HG03469 (cell line): Measurements from ENCODE around the gene TCP11.
"Not testable (repeated sequence)": the region's sequence is repeated elsewhere in the genome, so short reads cannot be mapped to it uniquely, and the experiment has no call there.

ENCODE experiments used
- ATAC-seq: cut with Tn5 transposase; IDR thresholded peaks from one replicate; pipeline ENCODE4 v1.9.1; 2021; ENCODE audit warnings: mild to moderate bottlenecking, moderate library complexity, moderate number of reproducible peaks; ENCODE audit not compliant: unreplicated experiment

TCP11 gene

DNA sequence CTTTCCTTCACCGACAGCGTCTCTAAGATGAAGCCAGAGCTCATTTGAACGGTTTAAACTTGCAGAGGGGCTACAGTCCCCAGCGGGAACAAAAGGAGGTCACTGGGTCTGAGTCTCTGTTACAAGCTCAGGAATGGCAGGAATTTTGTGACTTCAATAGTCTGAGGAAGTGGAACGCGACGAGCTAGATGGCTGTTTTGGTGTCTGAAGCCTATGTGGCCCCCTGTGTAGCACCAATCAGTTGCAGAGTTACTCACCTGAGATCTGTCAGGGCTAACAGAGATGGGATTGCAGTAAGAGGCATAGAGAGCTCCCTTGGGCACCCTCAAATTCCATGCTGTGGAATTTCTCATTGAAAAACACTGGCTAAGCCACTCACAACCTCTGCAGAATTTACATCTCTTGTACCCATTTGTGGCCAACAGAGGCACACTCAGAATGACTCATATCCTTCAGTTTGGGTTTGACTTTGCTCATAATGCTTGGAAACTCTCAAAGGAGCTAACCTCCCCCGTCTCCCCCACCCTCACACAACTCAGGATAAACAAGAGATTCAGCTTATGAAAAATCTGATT lies 7.1 kb upstream of the TCP11 start:
- no peak for ATAC-seq

DNA sequence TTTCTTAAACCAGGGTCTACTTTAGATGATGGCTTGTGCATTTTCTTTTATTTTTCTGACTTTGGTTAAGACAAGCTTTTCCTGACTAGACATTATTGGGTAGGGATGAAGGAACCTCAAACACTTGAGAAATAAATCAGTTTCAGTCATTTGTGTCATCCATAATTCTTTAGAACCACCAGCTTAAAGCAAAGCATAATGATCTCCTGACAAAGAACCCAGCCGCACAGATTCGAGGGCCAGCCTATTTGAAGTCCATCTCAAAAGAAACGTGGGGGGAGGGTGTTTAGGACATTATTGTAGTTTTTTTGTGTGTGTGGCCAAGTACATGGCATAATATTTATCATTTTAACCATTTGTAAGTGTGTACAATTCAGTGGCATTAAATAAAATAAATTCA lies 6.3 kb upstream of the TCP11 start:
- ATAC-seq, result no peak

DNA sequence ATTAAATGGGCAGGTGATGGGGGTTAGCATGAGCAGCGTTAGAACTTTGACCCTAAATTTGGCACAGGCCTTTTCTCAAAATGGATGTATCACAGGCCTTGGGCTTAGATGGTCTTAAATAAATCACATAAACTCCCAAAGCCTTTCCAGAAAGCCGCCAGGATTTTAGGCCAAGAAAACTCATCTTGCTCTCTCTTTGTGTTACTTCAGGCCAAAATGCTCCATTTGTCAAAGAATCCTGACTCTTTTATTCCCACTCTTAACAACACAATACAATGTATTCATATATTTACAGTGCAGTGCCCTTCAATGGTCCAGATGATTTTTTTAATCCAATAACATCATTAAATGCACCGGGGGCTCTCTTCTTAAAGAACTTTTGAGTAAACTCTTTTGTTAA lies 5.9 kb upstream of the TCP11 start:
- ATAC-seq, result no peak

DNA sequence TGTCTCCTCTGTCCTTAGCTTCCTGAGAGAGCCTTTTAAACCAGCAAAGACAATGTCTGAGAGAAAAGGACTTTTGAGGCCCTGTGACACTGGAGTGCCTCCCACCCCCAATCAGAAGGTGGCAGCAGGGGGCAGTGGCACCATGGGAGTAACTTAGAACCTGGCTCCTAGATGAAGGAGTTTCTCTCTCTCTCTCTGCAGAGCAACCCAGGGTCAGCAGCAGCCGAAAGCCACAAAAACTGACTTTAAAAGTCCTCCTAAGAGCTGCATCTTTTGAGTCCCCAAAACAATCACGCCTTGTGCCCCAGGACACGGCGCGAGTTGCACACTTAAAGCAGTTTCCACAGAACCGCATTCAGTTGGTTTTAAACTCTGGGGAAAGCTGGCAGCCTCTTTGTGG lies 5.3 kb upstream of the TCP11 start:
- ATAC-seq, result no peak

DNA sequence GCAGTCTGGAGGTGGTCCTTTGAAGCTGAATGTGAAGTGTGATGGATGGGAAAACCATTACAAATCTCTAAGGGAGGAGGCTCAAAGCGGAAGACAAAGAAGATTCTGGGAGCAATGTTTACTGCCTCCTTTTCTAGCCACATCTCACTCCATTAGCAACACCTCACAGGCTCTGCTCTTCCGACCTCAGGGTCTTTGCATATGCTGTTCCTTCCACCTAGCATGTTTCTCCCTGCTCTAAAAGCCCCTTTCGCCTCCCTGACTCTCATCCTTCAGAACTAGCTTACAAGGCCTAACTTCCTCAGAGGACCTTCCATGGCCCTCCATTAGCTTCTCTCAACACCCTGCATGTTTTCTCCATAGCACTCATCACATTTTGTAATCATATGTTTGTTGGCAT lies 4.6 kb upstream of the TCP11 start:
- no peak for ATAC-seq

DNA sequence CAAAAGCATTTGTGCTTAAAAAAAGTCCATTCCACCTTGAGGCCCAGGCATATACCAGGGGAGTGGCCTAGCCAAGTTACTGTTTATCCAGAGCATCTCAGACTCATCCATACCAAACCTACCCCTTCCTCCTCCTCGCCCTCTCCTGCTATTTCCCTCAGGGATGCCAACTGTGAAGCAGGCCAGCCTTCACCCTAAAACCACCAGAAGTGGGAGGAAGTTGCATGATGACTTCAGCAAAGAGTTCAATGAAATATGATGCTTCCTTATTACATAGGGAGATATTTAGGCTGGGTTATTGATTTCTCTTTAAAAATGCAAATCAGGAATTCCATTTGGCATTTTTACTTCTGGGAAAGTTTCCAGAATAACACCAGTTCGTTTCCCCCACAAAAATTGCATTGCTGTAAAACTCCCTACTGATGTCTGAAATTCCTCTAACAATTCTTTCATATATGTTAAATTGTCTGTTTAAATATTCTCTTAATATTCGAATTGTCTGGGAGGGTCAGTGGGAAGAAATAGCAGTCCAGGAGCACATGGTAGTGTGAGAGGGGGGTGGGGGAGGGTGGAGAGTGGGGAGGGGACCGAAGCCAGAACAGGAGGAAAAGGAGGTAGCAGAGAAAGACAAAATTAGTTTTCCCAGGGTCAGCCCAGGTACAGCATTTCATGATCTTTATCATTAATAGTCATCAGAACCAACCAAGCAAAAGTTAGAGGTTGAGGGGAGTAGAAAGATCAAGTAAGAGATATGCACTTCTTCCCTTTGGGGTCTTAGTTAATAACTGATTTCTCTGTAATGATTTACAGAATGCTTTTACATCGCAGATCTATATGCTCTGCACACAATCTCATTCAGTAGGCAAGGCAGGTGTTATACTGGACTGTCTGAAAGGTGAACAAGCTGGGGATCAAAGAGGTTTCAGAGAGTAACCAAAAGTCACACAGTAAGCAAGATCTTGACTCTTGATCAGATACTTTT lies 1.7 kb upstream of the TCP11 start:
- ATAC-seq, result no peak

DNA sequence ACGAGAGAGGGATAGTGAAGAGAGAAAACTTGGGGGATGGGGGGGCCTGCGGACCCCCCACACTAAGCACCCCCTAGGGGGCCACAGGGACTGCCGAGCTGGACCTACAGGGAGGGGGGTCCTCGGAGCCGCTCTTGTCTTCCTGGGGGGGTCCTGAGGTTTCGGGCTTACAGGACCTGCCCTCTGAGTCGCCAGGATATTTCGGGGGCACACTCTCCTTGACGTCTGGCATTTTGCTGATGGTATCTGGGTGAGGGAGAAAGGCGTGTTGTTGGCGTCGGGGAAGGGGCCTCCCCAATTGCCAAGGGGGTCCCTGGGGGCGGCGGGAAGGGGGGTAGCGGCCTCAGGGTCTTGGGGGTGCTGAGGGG lies 516 bp downstream of the TCP11 start:
- no peak for ATAC-seq

DNA sequence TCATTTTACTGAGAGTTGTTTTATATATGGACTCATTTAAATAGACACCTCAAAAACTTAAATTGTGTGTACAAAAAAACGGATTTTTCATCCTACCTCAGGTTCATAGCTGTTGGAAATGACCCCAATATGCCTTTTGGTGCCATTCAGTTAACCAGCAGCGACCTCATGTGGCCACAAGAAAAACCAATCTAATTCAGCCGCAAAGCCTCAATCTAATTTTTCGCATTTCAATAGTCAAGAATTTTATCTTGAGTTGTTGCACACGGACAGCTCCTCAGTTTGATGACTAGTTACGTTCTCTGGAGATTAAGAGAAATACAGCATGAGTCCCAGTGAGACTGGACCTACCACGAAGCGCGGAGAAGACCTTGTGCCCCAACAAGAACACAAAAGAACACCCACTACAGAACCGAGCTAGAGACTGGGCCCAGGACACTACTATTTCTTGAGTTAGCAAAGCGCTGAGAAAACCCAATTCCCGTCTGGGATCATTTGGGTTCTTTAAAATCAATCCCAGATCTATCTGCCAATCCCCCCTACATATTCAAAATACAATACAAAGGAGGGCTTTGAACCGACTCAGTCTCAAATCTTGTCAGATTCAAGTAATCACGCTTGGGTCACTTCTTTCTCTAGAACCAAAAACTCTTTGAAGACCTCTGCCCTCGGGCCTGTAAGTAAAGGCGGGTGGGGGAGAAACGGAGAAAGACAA lies 1.1 kb downstream of the TCP11 start:
- no peak for ATAC-seq

DNA sequence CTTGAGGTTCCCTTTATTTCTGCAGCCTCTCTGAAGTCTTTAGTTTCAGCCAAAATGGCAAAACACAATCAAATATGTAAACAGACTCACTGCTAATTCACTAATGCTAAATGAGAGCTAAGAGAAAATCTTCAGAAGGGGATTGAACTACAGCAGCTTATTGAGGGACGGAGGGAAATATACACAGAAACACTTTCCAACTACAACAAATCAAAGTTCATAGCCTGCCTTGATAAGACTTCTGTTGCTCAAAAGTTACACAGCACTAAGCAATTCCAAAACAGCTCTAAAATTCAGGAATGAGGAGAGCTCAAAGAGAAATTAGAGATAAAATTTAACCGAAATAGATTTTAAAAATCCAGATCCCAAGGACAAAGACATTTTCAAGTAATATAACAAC lies 1.7 kb downstream of the TCP11 start:
- no peak for ATAC-seq

DNA sequence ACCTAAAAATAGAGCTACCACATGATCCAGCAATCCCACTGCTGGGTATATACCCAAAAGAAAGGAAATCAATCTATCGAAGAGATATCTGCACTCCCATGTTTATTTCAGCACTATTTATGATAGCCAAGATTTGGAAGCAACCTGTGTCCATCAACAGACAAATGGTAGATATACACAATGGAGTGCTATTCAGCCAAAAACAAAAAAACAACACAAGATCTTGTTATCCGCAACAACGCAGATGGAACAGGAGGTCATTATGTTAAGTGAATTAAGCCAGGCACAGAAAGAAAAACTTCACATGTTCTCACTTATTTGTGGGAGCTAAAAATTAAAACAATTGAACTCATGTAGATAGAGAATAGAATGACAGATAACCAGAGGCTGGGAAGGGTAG lies 2.9 kb downstream of the TCP11 start:
- not testable (repeated sequence) for ATAC-seq

DNA sequence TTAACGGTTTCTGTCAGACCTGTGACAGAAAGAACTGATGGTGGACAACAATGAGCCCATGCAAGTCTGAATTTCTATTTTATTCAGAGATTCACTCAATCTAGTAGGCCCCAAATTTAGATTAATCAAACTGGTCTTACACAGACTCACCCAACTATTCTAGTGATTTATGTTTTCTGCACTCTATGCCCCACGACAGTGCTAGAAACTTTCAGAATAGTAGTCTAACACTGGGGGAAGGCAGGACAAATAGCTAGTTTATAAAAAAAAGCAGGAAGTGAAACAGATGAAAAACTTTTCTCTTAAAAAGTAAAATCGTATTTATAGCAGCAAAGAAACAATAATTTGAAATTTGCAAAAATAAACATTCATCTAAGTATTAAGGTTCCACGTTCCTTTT lies 5.0 kb downstream of the TCP11 start:
- ATAC-seq, result no peak

DNA sequence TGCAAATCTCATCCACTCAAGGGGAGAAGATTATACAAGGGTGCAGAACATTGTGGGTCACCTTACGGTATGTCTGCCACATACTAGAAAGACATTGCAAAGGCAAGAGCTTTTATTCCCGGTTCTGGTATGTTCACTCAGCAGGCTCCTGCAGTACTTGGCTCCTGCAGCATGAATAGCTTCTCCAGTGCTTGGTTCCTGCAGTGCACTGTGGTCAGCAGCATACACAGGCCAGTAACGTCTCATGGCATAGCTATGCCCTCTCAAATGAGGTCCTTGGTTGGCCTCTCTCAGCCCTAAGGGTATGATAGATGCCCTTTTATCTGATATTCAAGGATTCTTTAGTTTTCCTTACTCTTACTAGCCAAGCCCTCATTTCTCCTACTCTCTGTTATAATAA lies 12.6 kb downstream of the TCP11 start:
- ATAC-seq, result no peak

DNA sequence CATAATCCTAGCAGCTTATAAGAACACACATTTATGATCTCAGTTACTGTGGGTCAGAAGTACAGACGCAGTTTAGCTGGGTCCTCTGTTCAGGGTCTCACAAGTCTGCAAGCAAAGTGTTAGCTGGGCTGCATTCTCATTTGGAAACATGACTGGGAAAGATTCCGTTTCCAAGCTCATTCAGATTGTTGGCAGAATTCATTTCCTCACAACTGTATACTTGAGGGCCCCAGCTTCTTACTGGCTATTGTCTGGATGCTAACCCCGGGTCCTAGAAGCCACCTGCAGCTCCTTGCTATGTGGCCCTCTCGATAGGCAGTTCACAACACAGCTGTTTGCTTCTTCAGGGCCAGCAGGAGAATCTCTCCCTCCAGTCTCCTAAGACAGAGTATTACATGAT lies 13.1 kb downstream of the TCP11 start:
- ATAC-seq, result no peak

DNA sequence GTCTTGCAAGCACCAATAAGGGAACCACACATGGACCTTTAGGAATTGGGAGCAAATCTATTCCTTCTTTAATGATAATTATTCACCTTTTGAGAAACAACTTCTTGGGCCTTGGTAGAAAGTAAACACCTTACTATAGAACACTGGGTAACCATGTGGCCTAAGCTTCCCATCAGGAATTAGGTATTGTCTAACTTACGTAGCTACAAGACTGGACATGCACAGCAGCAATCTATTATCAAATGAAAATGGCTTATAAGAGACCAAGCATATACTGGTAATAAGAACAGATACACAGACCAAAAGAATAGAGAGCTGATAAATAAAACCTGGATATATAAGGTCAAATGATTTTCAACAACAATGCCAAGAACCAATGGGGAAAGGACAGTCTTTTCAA lies 16.8 kb downstream of the TCP11 start:
- no peak for ATAC-seq

DNA sequence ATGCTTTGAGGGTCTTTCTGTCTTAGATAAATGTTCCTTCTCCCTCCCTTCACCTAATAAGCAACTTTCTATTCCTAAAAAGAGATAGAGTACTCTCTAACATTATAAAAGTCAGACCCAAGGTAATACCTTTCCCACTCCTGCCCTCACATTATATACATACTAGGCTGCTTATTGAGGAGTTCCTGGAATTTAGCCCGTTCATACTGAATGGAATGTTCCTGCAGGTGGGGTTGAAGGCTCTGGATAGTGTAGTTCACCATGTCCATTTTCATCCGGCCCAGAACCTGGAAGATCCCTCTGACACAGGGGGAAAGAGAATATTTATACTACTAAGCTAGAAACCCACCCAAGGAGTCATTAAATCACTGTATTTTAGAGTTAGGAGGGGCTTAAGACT lies 20.4 kb downstream of the TCP11 start:
- no peak for ATAC-seq

DNA sequence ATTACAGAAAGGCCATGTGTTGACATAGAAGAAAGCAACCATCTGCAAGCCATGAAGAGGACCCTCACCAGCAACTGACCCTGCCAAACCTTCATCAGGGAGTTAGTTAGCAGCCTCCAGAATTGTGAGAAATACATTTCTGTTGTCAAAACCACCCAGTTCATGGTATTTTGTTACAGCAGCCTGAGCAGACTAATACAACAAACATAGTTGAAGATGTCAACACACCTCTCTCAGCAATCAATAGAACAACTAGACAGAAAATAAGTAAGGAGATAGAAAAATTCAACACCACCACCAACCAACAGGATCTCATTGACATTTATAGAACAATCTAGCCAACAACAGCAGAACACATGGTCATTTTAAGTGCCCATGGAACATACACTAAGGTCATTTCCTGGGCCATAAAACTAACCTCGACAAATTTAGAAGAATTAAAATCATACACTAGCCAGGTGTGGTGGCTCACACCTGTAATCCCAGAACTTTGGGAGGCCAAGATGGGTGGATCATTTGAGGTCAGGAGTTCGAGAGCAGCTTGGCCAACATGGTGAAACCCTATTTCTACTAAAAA lies 32.7 kb downstream of the TCP11 start:
- no peak for ATAC-seq

DNA sequence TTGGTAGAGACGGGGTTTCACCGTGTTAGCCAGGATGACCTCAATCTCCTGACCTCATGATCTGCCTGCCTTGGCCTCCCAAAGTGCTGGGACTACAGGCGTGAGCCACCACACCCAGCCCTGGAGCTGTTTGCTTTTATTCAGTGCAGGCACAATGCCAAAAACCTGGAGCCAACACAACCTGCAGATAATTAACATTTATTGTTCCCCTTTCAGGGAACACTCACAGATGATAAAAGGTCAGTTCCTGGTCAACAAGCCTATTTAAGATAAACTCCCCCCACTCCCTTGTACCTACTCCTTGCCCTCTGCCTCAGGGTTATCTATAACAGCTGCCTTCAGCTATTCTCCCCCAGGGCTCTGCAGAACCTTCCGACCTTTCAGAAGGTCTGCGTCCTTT lies 33.4 kb downstream of the TCP11 start:
- ATAC-seq, result not testable (repeated sequence)

DNA sequence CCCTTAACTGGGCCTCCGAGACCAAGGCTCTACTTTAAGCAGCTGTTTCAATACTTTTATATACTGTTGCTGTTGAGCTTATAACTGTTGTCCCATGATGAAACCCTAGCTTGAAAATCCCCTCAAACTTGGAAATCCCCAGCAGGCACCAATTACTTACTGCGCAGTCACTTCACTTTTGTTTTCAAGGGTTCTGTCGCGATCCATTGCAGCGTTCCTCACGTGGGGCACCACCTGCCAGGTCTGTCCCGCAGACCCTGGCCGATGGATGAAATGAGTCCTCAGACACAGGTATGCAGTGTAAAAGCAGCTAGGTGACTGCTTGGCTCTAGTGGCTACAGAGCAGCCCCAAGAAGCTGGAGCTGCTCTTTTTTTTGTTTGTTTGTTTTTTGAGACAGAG lies 33.9 kb downstream of the TCP11 start:
- ATAC-seq, result not testable (repeated sequence)

DNA sequence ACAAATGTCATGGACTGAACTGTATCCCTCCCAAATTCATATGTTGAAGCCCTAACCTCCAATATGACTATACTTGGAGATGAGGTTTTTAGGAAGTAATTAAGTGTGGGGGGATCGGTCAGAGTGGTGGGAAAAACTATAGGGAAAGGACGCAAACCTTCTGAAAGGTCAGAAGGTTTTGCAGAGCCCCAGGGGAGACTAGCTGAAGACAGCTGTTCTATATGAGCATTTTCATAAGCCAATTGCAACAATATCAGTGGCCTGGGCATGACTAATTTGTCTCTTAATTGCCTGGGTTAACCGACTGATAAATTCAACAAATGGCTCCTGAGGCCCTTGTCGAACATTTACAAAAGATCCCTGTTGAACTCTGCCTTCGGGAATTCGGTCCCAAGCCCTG lies 35.1 kb downstream of the TCP11 start:
- ATAC-seq, result not testable (repeated sequence)

DNA sequence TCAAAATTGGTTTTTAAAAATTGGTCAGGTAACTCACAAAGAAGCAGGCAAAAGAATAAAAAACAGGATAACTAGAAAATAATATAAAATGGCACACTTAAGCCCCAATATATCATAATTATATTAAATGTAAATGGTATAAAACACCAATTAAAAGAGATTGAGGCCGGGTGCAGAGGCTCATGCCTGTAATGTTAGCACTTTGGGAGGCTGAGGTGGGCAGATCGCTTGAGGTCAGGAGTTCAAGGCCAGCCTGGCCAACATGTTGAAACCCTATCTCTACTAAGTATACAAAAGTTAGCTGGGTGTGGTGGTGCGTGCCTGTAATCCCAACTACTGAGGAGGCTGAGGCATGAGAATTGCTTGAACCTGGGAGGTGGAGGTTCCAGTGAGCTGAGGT lies 36.1 kb downstream of the TCP11 start:
- no peak for ATAC-seq

DNA sequence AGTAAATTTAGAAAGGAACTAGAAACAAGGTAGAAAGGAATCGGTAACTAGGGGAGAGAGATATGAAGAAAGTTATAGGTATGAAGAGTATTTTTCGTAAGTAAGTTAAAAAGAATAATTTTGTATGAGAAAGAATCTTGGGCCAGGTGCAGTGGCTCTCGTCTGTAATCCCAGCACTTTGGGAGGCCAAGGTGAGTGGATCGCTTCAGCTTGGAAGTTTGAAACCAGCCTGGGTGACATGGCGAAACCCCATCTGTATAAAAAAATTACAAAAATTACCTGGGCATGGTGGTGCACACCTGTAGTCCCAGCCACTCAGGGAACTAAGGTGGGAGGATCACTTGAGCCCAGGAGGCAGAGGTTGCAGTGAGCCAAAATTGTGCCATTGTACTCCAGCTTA lies 42.0 kb downstream of the TCP11 start:
- ATAC-seq, result no peak
